GM18520 (cell line): Measurements from ENCODE around the gene HCRTR1.

Source experiments
- ATAC-seq: cut with Tn5 transposase; IDR thresholded peaks from one replicate; pipeline ENCODE4 v1.9.1; 2021; ENCODE audit not compliant: unreplicated experiment

HCRTR1 gene

GRCh38 chr1:31617218-31617915 lies at the start of gene HCRTR1:
Gene HCRTR1 (plus strand): TSS chr1:31617689. CDS start chr1:31619193, 1,504 bp downstream.
- ATAC-seq, result no peak

- no peak for ATAC-seq
These were observed 49.4 kb upstream of the HCRTR1 start for GRCh38 chr1:31567956-31568570.

- no peak for ATAC-seq
These were observed 48.4 kb upstream of the HCRTR1 start for GRCh38 chr1:31568895-31569595.

GRCh38 chr1:31569596-31570173 lies 47.8 kb upstream of the HCRTR1 start:
- ATAC-seq, result no peak

GRCh38 chr1:31570228-31570627 lies 47.3 kb upstream of the HCRTR1 start:
- no peak for ATAC-seq

- ATAC-seq, result no peak
These were observed 46.6 kb upstream of the HCRTR1 start for GRCh38 chr1:31570906-31571305.

- no peak for ATAC-seq
These were observed 45.9 kb upstream of the HCRTR1 start for GRCh38 chr1:31571340-31572295.

- ATAC-seq, result no peak
These were observed 45.0 kb upstream of the HCRTR1 start for GRCh38 chr1:31572323-31573104.

- no peak for ATAC-seq
These were observed 44.2 kb upstream of the HCRTR1 start for GRCh38 chr1:31573261-31573660.

GRCh38 chr1:31574749-31575368 lies 42.6 kb upstream of the HCRTR1 start:
- no peak for ATAC-seq

GRCh38 chr1:31575369-31576140 lies 41.9 kb upstream of the HCRTR1 start:
- no peak for ATAC-seq

GRCh38 chr1:31576201-31576669 lies 41.3 kb upstream of the HCRTR1 start, which contains the start of gene TINAGL1:
Gene TINAGL1 (plus strand): TSS chr1:31576515. CDS start chr1:31577149, 634 bp downstream.
- no peak for ATAC-seq

GRCh38 chr1:31576743-31577455 lies 40.6 kb upstream of the HCRTR1 start:
- no peak for ATAC-seq

GRCh38 chr1:31577515-31578192 lies 39.8 kb upstream of the HCRTR1 start:
- ATAC-seq, result no peak

GRCh38 chr1:31579374-31579773 lies 38.1 kb upstream of the HCRTR1 start:
- ATAC-seq, result no peak

- ATAC-seq, result no peak
These were observed 37.0 kb upstream of the HCRTR1 start for GRCh38 chr1:31580513-31580870.

GRCh38 chr1:31580891-31581603 lies 36.4 kb upstream of the HCRTR1 start:
- ATAC-seq, result no peak
